Stimulated activated naive CD4-positive, alpha-beta T cell (primary cell): ENCODE results near the gene RPS6KA2.
A peak's percentile ranks its signal among the peaks of the same experiment; 100 is the strongest.

Experiments used
- DNase-seq, 6 experiments: peaks; one replicate each; lab custom pipeline; 2025; lab: John Stamatoyannopoulos, UW

RPS6KA2 gene

DNA sequence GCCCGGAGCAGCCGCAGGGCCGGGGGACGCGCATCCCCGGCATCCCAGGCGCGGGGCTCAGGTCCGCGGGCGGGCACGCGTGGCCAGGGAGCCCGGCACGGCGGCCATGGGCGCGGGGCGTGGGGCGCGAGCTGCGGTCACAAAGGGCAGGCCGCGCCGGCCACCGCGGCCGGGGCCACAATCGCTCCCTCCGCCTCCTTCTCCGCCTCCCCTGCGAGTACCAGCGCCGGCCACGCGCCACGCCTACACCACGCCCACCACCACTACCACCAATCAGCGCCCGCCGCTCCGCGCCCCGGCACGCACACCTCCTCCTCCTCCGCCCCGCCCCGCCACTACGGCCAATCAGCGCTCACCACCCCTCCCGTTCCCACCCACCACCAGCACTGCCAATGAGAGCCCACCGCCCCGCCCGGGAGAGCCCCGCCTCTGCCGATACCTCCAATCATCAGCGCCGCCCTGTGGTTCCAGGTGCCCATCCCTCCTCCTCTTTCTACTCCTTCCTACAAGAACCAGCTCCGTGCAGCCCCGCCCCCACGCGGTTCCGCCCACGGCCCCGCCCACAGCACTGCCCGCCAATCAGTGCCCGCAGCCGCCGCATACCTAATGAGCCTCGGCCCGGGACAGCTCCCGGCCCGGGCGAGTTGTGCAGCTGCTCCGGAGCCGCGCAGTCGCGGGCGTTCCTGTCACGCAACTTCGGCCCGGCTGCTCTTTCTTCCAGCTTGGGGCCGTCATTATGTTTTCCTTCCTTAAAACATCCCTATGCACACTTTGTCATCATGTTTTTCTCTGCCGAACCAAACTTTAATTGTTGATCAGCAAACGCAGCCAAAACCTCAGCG, at the start of gene RPS6KA2:
Gene RPS6KA2 (minus strand): TSS at position 219 of the 842 bp plus-strand sequence. CDS start 232 bp downstream, outside the sequence.
- DNase-seq: peak; percentile 99 to 100 (median 100)

DNA sequence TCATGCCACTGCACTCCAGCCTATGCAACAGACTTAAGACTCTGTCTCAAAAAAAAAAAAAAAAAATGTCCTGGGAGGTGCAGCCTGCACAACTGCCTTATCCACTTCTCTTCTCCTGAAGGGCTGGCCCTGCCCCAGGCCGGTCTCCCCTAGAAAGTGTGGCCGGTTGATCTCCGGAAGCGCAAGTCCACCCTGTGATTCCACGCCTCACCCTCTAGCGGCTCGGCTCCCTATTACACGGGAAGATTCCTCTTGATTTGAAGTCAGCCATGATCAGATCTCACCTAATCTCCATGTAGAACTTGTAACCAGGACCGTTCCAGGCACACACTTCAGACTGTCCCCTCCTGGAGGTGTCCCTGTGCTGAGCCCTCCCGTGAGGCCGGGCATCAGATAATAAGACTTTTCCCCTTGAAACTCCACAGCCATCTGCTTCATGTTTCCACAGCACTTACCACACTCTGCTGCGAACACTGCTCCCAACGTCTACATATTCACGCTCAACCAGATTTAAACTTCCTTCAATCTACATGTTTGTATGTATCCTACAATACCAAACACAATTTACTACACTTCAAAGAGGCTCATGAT, 49.3 kb upstream of the RPS6KA2 start:
- no peak for DNase-seq

DNA sequence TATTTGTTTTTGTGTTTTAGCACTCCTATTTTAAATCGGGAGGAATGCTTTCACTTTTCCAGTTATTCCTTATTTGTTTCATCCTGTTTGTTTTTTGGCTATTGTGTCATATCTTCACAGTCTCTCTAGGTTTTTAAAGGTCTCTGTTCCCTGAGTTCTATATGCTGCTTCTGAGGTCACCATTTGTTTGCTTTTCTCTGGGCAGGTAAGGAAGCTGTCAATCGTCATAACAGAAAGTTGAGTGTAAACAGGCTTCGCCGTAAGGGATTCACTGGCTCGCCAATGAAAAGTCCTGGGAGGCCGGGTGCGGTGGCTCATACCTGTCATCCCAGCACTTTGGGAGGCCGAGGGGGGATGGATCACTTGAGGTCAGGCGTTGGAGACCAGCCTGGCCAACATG, 48.7 kb upstream of the RPS6KA2 start:
- no peak for DNase-seq

GRCh38 chr6:166673309-166673708, 46.3 kb upstream of the RPS6KA2 start:
- DNase-seq: no peak

DNA sequence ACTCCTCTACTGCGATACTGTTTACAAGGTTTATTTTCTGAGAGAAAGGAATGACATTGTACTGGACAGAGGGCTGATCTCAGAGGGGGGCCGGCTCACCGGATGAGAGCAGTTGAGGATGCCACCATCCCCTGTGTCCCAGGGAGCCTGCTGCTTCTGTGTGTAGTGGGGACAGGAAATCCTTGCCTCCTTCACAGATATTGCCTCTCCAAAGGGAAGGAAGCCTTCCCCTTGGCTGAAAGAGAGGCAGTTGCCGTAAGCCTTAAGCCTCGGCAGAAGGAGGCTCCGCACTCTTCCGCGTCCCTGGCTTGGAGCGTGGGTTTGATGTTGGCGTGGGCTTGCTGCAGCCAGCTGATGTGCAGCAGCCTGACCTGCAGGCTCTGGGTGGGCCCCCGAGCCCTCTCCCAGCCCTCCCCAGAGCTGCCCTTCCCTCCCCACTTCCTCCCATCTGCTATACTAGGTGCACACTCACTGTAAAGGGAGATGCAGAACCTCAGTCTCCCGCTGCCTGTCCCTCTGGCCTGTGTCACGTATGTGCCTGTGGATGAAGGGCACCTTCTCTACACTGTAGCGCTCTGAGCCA, 45.7 kb upstream of the RPS6KA2 start:
- no peak for DNase-seq

GRCh38 chr6:166672146-166672545, 45.1 kb upstream of the RPS6KA2 start:
- DNase-seq: no peak

GRCh38 chr6:166671434-166672081, 44.5 kb upstream of the RPS6KA2 start:
- no peak for DNase-seq

- DNase-seq: no peak
These were observed 43.8 kb upstream of the RPS6KA2 start for GRCh38 chr6:166670894-166671293.

GRCh38 chr6:166670013-166670412, 43.0 kb upstream of the RPS6KA2 start:
- no peak for DNase-seq

- DNase-seq: no peak
These were observed 41.0 kb upstream of the RPS6KA2 start for GRCh38 chr6:166667796-166668610.

- DNase-seq: no peak
These were observed 37.1 kb upstream of the RPS6KA2 start for GRCh38 chr6:166664135-166664534.

GRCh38 chr6:166663568-166663967, 36.5 kb upstream of the RPS6KA2 start:
- no peak for DNase-seq

DNA sequence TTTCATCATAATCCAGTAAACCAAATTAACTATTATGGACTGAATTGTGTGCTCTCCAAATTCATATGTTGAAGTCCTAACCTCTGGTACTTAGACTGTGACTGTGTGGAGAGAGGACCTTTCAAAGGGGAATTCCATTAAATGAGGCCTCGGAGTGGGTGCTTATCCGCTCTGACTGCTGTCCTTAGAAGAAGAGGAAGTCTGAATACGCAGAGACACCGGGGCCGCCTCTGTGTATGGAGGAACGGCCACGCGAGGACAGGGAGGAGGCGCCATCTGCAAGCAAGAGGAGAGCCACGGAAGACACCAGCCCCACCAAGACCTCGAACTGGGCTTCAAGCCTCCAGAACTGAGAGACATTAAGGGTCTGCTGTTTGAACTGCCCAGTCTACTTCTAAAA, 35.6 kb upstream of the RPS6KA2 start:
- no peak for DNase-seq

- no peak for DNase-seq
These were observed 34.5 kb upstream of the RPS6KA2 start for GRCh38 chr6:166661327-166662085.

DNA sequence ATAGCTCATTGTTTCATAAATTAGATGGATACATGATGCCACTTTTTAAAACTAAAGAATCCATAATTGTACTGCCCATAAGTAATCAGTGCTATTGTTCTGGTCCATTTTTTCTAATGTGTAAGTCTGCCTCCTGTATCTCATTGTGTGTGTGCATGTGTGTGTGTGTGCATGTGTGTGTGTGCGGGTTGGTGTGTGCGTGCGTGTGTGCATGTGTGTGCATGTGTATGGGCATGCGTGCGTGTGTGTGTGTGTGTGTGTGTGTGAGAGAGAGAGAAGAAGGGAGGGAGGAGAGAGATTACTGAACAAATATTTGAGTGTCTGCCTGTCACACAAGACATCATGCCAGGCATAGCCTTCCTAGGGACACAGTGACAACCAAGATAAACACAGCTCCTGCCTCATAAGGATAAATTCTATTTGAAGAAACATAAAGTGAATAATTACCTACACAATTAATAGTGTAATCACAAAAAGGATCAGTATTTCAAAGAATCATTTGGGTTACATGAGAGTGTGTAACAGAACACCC, 33.2 kb upstream of the RPS6KA2 start:
- DNase-seq: no peak

DNA sequence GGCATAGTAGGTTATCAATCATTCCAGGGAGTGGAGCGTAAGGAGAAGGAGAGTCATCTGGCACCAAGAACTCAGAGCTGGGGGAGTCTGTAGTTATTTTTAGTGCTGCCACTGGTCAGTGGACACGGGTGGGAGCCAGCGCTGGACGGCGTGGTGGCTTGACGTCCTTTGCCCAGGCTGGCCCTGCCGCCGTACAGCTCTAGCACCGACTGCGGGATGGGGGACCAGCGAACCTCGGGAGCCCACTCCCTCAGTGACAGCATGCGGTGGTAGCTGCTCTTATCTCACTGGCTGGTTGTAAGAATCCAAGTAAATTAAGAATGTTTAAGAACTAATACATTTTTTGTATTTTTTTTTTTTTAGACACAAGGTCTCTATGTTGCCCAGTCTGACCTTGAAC, 32.5 kb upstream of the RPS6KA2 start:
- no peak for DNase-seq

- DNase-seq: no peak
These were observed 31.7 kb upstream of the RPS6KA2 start for GRCh38 chr6:166658792-166659150.

- no peak for DNase-seq
These were observed 31.2 kb upstream of the RPS6KA2 start for GRCh38 chr6:166658115-166658791.

GRCh38 chr6:166657531-166657930, 30.5 kb upstream of the RPS6KA2 start:
- no peak for DNase-seq
